Measurements from ENCODE around the gene SECISBP2.
"Not testable (repeated sequence)": the region's sequence is repeated elsewhere in the genome, so short reads cannot be mapped to it uniquely, and the experiment has no call there.

The SECISBP2 gene

GRCh38 chr9:89309608-89310474 is 8.5 kb upstream of the SECISBP2 start:
- DNase-seq: no peak

- peak; percentile 100 for DNase-seq
Observed at GRCh38 chr9:89310475-89311345, 7.6 kb upstream of the SECISBP2 start, which contains the start of gene CKS2. Gene CKS2, plus strand, starts transcription at chr9:89311195. Its CDS starts 98 bp downstream, at chr9:89311293.

GRCh38 chr9:89311346-89312221 is 6.7 kb upstream of the SECISBP2 start:
- DNase-seq: no peak

- no peak for DNase-seq
Observed at GRCh38 chr9:89312222-89312571, 6.1 kb upstream of the SECISBP2 start.

GRCh38 chr9:89313842-89314241 is 4.5 kb upstream of the SECISBP2 start:
- no peak for DNase-seq

- DNase-seq: no peak
Observed at GRCh38 chr9:89314955-89315354, 3.3 kb upstream of the SECISBP2 start.

GRCh38 chr9:89315482-89315881 is 2.8 kb upstream of the SECISBP2 start:
- no peak for DNase-seq

GRCh38 chr9:89317282-89317681 is 1.0 kb upstream of the SECISBP2 start:
- DNase-seq: no peak

GRCh38 chr9:89319015-89319905 is 960 bp downstream of the SECISBP2 start:
- DNase-seq: no peak

- DNase-seq: no peak
Observed at GRCh38 chr9:89323390-89323789, 5.1 kb downstream of the SECISBP2 start.

GRCh38 chr9:89325733-89326132 is 7.4 kb downstream of the SECISBP2 start:
- DNase-seq: no peak

GRCh38 chr9:89328064-89328463 is 9.8 kb downstream of the SECISBP2 start:
- no peak for DNase-seq

GRCh38 chr9:89329917-89330316 is 11.6 kb downstream of the SECISBP2 start:
- no peak for DNase-seq

- no peak for DNase-seq
Observed at GRCh38 chr9:89330513-89330912, 12.2 kb downstream of the SECISBP2 start.

- no peak for DNase-seq
Observed at GRCh38 chr9:89339807-89340206, 21.5 kb downstream of the SECISBP2 start.

GRCh38 chr9:89340332-89340731 is 22.0 kb downstream of the SECISBP2 start:
- DNase-seq: no peak

- DNase-seq: no peak
Observed at GRCh38 chr9:89342213-89342612, 23.9 kb downstream of the SECISBP2 start.

GRCh38 chr9:89342948-89343347 is 24.6 kb downstream of the SECISBP2 start:
- DNase-seq: no peak

GRCh38 chr9:89343812-89344211 is 25.5 kb downstream of the SECISBP2 start:
- not testable (repeated sequence) for DNase-seq

GRCh38 chr9:89345476-89345875 is 27.2 kb downstream of the SECISBP2 start:
- no peak for DNase-seq

- DNase-seq: no peak
Observed at GRCh38 chr9:89346696-89347095, 28.4 kb downstream of the SECISBP2 start.

GRCh38 chr9:89347651-89348050 is 29.4 kb downstream of the SECISBP2 start:
- no peak for DNase-seq

Data from femur (tissue), 1 donor.